K562 (cell line): ENCODE measurements around the gene PGAP2. TPM values are rescaled to one million over a fixed set of nuclear protein-coding genes. Genes with fewer than 3 reads are reported as not detected.

ENCODE experiments used
- AFF4 ChIP-seq: sonication (generic); formaldehyde crosslinking; IDR thresholded peaks from 2 replicates; pipeline ENCODE4 v1.8.0; 2023; ENCODE audit warnings: mild to moderate bottlenecking, missing genetic modification reagents
- CBX8 ChIP-seq: fragments of 200-600 bp; sonication (generic); IDR thresholded peaks from 2 replicates; pipeline ENCODE4 v1.6.1; 2012; ENCODE audit warnings: borderline replicate concordance, mixed run types, low read depth, mild to moderate bottlenecking, moderate library complexity, mixed read lengths, low read length, control low read depth, inconsistent platforms; ENCODE audit not compliant: poor library complexity, severe bottlenecking; ENCODE audit errors: extremely low read depth
- ETV1 ChIP-seq: fragments of 450-650 bp; conservative IDR thresholded peaks from 2 replicates; pipeline ENCODE4 v1.6.1; 2016; ENCODE audit warnings: missing genetic modification characterization, control low read depth, low read depth, missing compliant biosample characterization
- ETV5 ChIP-seq: sonication (generic); formaldehyde crosslinking; IDR thresholded peaks from 2 replicates; pipeline ENCODE4 v1.4.0; 2020; ENCODE audit warnings: low read depth, mild to moderate bottlenecking, missing genetic modification reagents
- GATA2 ChIP-seq: sonication (generic); formaldehyde crosslinking; IDR thresholded peaks from 2 replicates; pipeline ENCODE4 v1.4.0; 2020; ENCODE audit warnings: mild to moderate bottlenecking, missing genetic modification reagents
- HNRNPK ChIP-seq: fragments of 200-400 bp; formaldehyde crosslinking; IDR thresholded peaks from one replicate; pipeline ENCODE4 v1.6.1; 2018; ENCODE audit warnings: mild to moderate bottlenecking, low read depth, low read length; ENCODE audit not compliant: poor library complexity, severe bottlenecking
- HSF4 ChIP-seq: fragments of 250-450 bp; sonication (Bioruptor Pico); IDR thresholded peaks from 2 replicates; pipeline ENCODE4 v2.1.2; 2022; ENCODE audit warnings: mild to moderate bottlenecking, moderate library complexity, borderline replicate concordance
- NFATC3 ChIP-seq: fragments of 450-650 bp; IDR thresholded peaks from 2 replicates; pipeline ENCODE4 v1.6.1; 2017; ENCODE audit warnings: mild to moderate bottlenecking
- NR0B1 ChIP-seq: fragments of 450-650 bp; IDR thresholded peaks from one replicate; pipeline ENCODE4 v1.6.1; 2018; ENCODE audit warnings: mild to moderate bottlenecking, moderate library complexity; ENCODE audit not compliant: partially characterized antibody
- OTX1 ChIP-seq: fragments of 450-650 bp; formaldehyde crosslinking; IDR thresholded peaks from 2 replicates; pipeline ENCODE4 v1.4.0; 2022; ENCODE audit warnings: mild to moderate bottlenecking
- RHOXF2B ChIP-seq: fragments of 250-450 bp; sonication (Bioruptor Pico); conservative IDR thresholded peaks from 2 replicates; pipeline ENCODE4 v1.5.1; 2021
- SMAD1 ChIP-seq: fragments of 150-350 bp; IDR thresholded peaks from 2 replicates; pipeline ENCODE4 v1.6.1; 2014; ENCODE audit warnings: low read length, low read depth; ENCODE audit not compliant: partially characterized antibody
- ZFP36 ChIP-seq: fragments of 150-350 bp; IDR thresholded peaks from 2 replicates; pipeline ENCODE4 v1.6.1; 2018; ENCODE audit warnings: low read length, low read depth; ENCODE audit not compliant: partially characterized antibody
- ZNF224 ChIP-seq: sonication (generic); formaldehyde crosslinking; IDR thresholded peaks from 2 replicates; pipeline ENCODE4 v1.8.0; 2022; ENCODE audit warnings: mild to moderate bottlenecking, missing genetic modification reagents
- polyA plus RNA-seq, 8 experiments: library from polyadenylated mRNA; depleted of rRNA in 4 of 8; stranded (reverse) in 5 of 8; unstranded in 3 of 8; fragments of >200 nt; fragmentation: Nextera tagmentation in 2 of 8; fragmentation: Illumina TruSeq in 1 of 8; extraction: Ambion mirVana in 2 of 8; extraction: Trizol in 1 of 8; gene quantifications; 2 replicates each; pipeline versions ENCODE4 v1.2.1 to v1.2.3, GENCODE V29; 2011 to 2014; ENCODE audit warnings: inconsistent platforms in 1 of 8, missing spikeins in 1 of 8
- total RNA-seq, 7 experiments: library from RNA; depleted of rRNA in 6 of 7; stranded (reverse); fragments of >200 nt in 6 of 7; fragmentation: Illumina TruSeq in 2 of 7; extraction: Trizol in 2 of 7; gene quantifications; 2 replicates each; pipeline versions ENCODE4 v1.2.1 to v1.2.3, GENCODE V29; 2011 to 2021; ENCODE audit warnings: low replicate concordance in 1 of 7

Gene PGAP2
- total and polyA plus RNA-seq, 9 of the 15 experiments (the other 6 are each of a cell fraction or from before 2014, with no cell fraction given), result 17.9 to 47.2 (median 33.7) TPM

GRCh38 chr11:3797329-3798090, 10.8 kb upstream of the PGAP2 start, which contains the start of gene NUP98 (continued):
- peak; percentile 22; the same call in 1 of the 2 replicates for TF ChIP-seq ETV5 (CRISPR knock-in tag)
- TF ChIP-seq NR0B1, result no peak
- TF ChIP-seq CBX8, result no peak
- TF ChIP-seq RHOXF2B (CRISPR knock-in tag), result no peak
- no peak for TF ChIP-seq ZFP36
- no peak for TF ChIP-seq ZNF224
- peak; percentile 59 for TF ChIP-seq ETV1
- TF ChIP-seq HNRNPK, result no peak
- TF ChIP-seq SMAD1, result peak; percentile 64
- TF ChIP-seq GATA2, result no peak
- no peak for TF ChIP-seq HSF4 (CRISPR knock-in tag)
- peak; percentile 43; the same call in 1 of the 2 replicates for TF ChIP-seq OTX1 (CRISPR knock-in tag)
- no peak for TF ChIP-seq NFATC3
- no peak; the same call in 1 of the 2 replicates for TF ChIP-seq AFF4 (CRISPR knock-in tag)
